Spleen (tissue), 7 donors: ENCODE measurements around the gene AMZ2.

Source experiments
- CTCF ChIP-seq, 11 experiments: fragments of 200-600 bp in 7 of 11; fragments of 450-650 bp in 4 of 11; sonication (generic) in 4 of 11; IDR thresholded peaks in 8 of 11; conservative IDR thresholded peaks in 3 of 11; 1 replicate in 7 of 11; 2 replicates in 4 of 11; pipeline versions ENCODE4 v1.4.0 to v1.8.0; 2016 to 2021; ENCODE audit warnings: antibody characterized with exemption in 11 of 11, inconsistent platforms in 4 of 11, mild to moderate bottlenecking in 1 of 11
- POLR2A ChIP-seq, 3 donors: fragments of 450-650 bp; IDR thresholded peaks; one replicate each; pipeline ENCODE4 v1.5.1; 2017; ENCODE audit warnings: antibody characterized with exemption in 3 of 3, mild to moderate bottlenecking in 1 of 3
- POLR2AphosphoS5 ChIP-seq, 3 donors: sonication (generic); formaldehyde crosslinking; IDR thresholded peaks; one replicate each; pipeline ENCODE4 v1.5.1; 2017; ENCODE audit warnings: antibody characterized with exemption in 3 of 3
- donor health status: DM: no; HTN: no; CAD: no; lungs with moderate emphysema.
- donor health status: DM: no; HTN: no; CAD: no.
- donor health status: DM: no; HTN: no; CAD: no.

- TF ChIP-seq POLR2A (IDR thresholded peaks at IDR 0.05) (no peak), CTCF (IDR thresholded peaks at IDR 0.05 in 8 of 11, conservative IDR thresholded peaks at IDR 0.05 in 3 of 11) (no peak), POLR2AphosphoS5 (IDR thresholded peaks at IDR 0.05) (peak in 1 of 3 donors; percentile 3)
Measured at GRCh38 chr17:68205808-68206720, 41.8 kb upstream of the AMZ2 start.
